Lower leg skin (tissue), 4 donors: ENCODE data around the gene EFCAB6. TPM values are rescaled to one million over a fixed set of nuclear protein-coding genes. Genes with fewer than 3 reads are reported as not detected.
"Not testable (repeated sequence)": the region's sequence is repeated elsewhere in the genome, so short reads cannot be mapped to it uniquely, and the experiment has no call there.

Experiments used
- DNase-seq, 2 donors: peaks; one replicate each; pipeline ENCODE4 v3.0.0-alpha.2; 2019; ENCODE audit warnings: low spot score in 2 of 2
- H3K4me3 ChIP-seq: fragments of 200-600 bp; sonication (generic); 2 replicates; pipeline ENCODE4 v1.5.1; 2017; ENCODE audit warnings: mild to moderate bottlenecking, low read depth; ENCODE audit not compliant: poor library complexity, severe bottlenecking
- POLR2A ChIP-seq, 2 donors: fragments of 450-650 bp; IDR thresholded peaks; one replicate each; pipeline ENCODE4 v1.6.1; 2016 to 2017; ENCODE audit warnings: antibody characterized with exemption in 2 of 2, mild to moderate bottlenecking in 1 of 2, moderate library complexity in 1 of 2
- WGBS, 2 donors: methylation state at CpG; one replicate each; pipeline ENCODE4 v1.1.5; 2018; 5-methylcytosine and 5-hydroxymethylcytosine counted together
- intact Hi-C: fragments of 100-400 bp; cut with DNase I; formaldehyde crosslinking; loops from one replicate; pipeline ENCODE4 v1.15.0; 2023; ENCODE audit warnings: low total_unique reads
- total RNA-seq, 4 donors: library from RNA; depleted of rRNA; stranded (reverse); fragments of >200 nt; gene quantifications; one replicate each; pipeline ENCODE4 v1.1.0, GENCODE V29; 2016
- TF ChIP-seq, protein P1 (sequence below), 3 donors: fragments of 450-650 bp; IDR thresholded peaks; one replicate each; pipeline ENCODE4 v1.5.1; 2016; ENCODE audit warnings: antibody characterized with exemption in 3 of 3, mild to moderate bottlenecking in 3 of 3, moderate library complexity in 2 of 3

Gene EFCAB6
- total RNA-seq, 4 donors from 2014 or later: 0.44 to 4.2 (median 1.8) TPM

DNA sequence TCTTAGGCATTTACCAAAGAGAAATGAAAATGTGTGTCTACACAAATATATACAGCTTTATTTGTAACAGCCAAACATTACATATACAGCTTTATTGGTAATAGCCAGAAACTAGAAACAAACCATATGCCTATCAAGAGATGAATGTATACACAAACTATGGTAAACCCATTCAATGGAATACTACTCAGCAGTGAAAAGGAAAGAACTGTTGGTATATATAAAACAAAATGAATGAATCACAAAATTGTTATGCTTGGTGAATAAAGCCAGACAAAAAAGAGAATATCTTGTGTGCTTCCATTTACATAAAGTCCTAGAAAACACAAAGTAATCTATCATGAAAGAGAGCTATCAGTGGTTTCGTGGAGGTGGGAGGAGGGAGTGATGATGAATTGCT, 142.9 kb downstream of the EFCAB6 start:
- intact Hi-C loops: no loop called here
- TF ChIP-seq, protein P1, sequence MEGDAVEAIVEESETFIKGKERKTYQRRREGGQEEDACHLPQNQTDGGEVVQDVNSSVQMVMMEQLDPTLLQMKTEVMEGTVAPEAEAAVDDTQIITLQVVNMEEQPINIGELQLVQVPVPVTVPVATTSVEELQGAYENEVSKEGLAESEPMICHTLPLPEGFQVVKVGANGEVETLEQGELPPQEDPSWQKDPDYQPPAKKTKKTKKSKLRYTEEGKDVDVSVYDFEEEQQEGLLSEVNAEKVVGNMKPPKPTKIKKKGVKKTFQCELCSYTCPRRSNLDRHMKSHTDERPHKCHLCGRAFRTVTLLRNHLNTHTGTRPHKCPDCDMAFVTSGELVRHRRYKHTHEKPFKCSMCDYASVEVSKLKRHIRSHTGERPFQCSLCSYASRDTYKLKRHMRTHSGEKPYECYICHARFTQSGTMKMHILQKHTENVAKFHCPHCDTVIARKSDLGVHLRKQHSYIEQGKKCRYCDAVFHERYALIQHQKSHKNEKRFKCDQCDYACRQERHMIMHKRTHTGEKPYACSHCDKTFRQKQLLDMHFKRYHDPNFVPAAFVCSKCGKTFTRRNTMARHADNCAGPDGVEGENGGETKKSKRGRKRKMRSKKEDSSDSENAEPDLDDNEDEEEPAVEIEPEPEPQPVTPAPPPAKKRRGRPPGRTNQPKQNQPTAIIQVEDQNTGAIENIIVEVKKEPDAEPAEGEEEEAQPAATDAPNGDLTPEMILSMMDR (IDR thresholded peaks at IDR 0.05): no peak
- no peak for TF ChIP-seq POLR2A (IDR thresholded peaks at IDR 0.05)
- H3K4me3 ChIP-seq: no peak overlapping the region
- 89 to 97% methylated on average over 1 of the region's 1 CpG for WGBS, 2 donors
- no peak for DNase-seq

- intact Hi-C loops: no loop called here
- 83 to 85% methylated on average over 8 of the region's 8 CpGs for WGBS, 2 donors
- no peak for DNase-seq
- H3K4me3 ChIP-seq: no peak overlapping the region
- TF ChIP-seq, protein P1 (IDR thresholded peaks at IDR 0.05): no peak
- TF ChIP-seq POLR2A (IDR thresholded peaks at IDR 0.05): no peak
Observed at GRCh38 chr22:43667656-43668055, 144.4 kb downstream of the EFCAB6 start.

GRCh38 chr22:43666457-43666856, 145.6 kb downstream of the EFCAB6 start:
- 40 to 59% methylated on average over 5 of the region's 5 CpGs for WGBS, 2 donors
- no peak for DNase-seq
- intact Hi-C loops: no loop called here
- no peak for TF ChIP-seq POLR2A (IDR thresholded peaks at IDR 0.05)
- TF ChIP-seq, protein P1 (IDR thresholded peaks at IDR 0.05): no peak
- no peak overlapping the region for H3K4me3 ChIP-seq

DNA sequence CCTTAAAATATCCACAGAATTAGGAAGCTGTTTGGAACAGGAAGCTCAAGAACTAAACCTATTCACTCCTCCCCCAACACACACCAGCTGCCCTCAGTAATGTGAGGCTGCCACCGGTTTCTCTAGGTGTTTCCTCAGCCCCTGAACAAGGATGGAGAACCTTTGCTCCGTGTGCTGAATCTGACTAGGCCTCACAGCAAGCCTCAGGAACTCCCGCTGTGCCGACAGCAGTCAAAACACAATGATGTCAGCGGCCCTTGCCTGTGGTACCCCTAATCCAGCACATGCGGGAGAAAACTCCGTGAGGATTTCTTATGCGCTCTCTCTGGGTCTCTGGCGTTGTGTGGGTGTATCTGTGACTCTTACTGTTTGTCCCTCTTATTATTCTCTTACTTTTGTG, 153.3 kb downstream of the EFCAB6 start:
- DNase-seq: no peak
- TF ChIP-seq, protein P1 (IDR thresholded peaks at IDR 0.05): no peak
- no peak for TF ChIP-seq POLR2A (IDR thresholded peaks at IDR 0.05)
- no peak overlapping the region for H3K4me3 ChIP-seq
- intact Hi-C loops: no loop called here
- 71 to 74% methylated on average over 9 of the region's 9 CpGs for WGBS, 2 donors

DNA sequence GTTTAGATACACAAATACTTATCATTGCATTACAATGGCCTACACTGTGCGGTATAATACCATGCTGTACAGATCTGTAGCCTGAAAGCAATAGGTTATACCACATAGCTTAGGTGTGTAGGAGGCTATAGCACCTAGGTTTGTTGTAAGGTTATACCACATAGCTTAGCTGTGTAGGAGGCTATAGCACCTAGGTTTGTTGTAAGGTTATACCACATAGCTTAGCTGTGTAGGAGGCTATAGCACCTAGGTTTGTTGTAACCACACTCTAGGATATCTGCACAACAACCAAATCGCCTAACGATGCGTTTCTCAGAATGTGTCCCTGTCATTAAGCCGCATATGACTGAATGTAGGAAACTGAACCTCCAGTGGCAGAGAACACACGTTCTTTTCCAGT, 155.5 kb downstream of the EFCAB6 start:
- intact Hi-C loops, DNase-seq, H3K4me3 ChIP-seq: not testable (repeated sequence)
- 78 to 90% methylated on average over 6 of the region's 6 CpGs for WGBS, 2 donors

- no peak overlapping the region for H3K4me3 ChIP-seq
- 74 to 84% methylated on average over 4 of the region's 4 CpGs for WGBS, 2 donors
- TF ChIP-seq POLR2A (IDR thresholded peaks at IDR 0.05): no peak
- TF ChIP-seq, protein P1 (IDR thresholded peaks at IDR 0.05): no peak
- intact Hi-C loops: no loop called here
- no peak for DNase-seq
Observed at GRCh38 chr22:43654271-43654670, 157.8 kb downstream of the EFCAB6 start.
